ENCODE data around the gene PCCA.

DNA sequence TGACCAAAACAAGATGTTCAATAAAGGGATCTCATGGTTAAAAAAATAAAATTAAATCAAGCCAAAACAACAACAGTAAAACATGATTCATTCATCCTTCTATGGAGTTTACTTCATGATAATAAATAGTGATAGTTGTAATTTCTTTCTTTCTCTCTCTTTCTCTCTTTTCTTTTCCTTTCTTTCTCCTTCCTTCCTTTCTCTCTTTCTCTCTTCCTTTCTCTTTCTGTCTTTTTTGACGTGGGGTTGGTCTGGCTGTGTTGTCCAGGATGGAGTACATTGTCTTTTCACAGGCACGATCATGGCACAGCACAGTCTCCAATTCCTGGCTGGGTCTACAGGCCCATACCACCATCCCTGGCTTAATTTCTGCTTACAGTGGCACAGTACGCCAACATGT is 29.1 kb upstream of the PCCA start:
- TF ChIP-seq POLR2A (IDR thresholded peaks at IDR 0.05), result no peak
- TF ChIP-seq, protein P1, sequence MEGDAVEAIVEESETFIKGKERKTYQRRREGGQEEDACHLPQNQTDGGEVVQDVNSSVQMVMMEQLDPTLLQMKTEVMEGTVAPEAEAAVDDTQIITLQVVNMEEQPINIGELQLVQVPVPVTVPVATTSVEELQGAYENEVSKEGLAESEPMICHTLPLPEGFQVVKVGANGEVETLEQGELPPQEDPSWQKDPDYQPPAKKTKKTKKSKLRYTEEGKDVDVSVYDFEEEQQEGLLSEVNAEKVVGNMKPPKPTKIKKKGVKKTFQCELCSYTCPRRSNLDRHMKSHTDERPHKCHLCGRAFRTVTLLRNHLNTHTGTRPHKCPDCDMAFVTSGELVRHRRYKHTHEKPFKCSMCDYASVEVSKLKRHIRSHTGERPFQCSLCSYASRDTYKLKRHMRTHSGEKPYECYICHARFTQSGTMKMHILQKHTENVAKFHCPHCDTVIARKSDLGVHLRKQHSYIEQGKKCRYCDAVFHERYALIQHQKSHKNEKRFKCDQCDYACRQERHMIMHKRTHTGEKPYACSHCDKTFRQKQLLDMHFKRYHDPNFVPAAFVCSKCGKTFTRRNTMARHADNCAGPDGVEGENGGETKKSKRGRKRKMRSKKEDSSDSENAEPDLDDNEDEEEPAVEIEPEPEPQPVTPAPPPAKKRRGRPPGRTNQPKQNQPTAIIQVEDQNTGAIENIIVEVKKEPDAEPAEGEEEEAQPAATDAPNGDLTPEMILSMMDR (IDR thresholded peaks at IDR 0.05), result no peak

All from prostate gland (tissue), 2 donors.